Head of caudate nucleus (tissue), 42 donors: ENCODE data around the gene SGCA.
A peak's percentile ranks its signal among the peaks of the same experiment; 100 is the strongest.

ENCODE experiments used
- DNase-seq, 42 donors: peaks; one replicate each; pipeline versions ENCODE4 v3.0.0 to v3.0.0-alpha.2; 2020 to 2021; ENCODE audit warnings: mixed read lengths in 7 of 42
- intact Hi-C: fragments of 100-400 bp; cut with DNase I; formaldehyde crosslinking; loops from one replicate; pipeline ENCODE4 v1.15.0; 2022

The SGCA gene

DNA sequence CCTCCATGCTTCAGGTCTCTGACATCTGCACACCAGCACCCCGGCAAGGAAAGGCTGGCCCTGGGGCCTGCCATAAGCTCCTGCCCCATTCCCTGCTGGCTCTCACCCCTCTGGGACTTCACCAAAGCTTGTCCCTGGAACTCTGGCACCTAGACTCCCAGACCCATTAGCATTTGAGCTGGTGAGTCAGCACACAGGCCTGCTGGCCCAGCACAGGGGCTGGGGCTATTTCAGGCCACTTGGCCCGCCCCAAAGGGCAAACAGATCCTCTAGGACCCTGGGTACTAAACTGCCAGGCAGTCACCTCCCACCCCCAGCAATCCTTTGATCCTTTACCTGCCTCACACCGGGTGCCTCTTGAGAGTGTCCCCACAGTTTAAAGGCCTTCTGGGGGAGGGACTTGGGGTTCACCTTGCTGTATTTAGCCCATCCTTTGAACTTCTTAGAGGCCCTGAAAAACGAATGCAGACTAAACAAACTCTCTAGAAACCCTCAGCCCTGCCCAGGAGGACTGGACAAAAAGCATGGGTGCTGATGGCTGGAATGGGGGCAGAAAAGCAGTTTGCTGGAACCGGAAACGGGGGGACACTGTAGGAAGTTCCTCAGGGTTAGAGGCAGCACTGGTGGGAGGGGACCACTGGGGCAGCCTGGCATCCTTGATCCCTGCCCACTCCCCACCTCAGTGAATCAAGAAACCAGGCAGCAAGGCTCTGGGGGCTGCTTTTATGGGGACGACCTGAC lies 32.6 kb upstream of the SGCA start:
- intact Hi-C loops: no loop called here
- DNase-seq: peak in 9 of 42 donors; percentile 18 to 78 (median 48)

DNA sequence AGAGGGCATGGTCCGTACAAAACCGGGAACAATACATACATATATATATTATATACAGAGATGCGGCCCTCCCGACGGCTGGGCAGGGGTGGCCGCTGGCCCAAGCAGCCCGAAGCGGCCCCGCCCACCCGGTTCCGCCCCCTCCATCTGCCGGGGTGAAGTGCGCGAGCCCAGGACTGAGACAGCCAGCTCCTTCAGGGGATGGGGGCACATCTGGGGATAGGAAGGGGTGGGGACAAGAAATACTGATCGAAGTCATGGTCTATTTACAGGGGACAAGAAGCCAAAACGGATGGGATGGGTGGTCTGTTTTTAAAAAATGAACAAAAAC lies 32.1 kb upstream of the SGCA start:
- peak in 2 of 42 donors; percentile 18 to 19 for DNase-seq
- intact Hi-C loops: no loop called here

DNA sequence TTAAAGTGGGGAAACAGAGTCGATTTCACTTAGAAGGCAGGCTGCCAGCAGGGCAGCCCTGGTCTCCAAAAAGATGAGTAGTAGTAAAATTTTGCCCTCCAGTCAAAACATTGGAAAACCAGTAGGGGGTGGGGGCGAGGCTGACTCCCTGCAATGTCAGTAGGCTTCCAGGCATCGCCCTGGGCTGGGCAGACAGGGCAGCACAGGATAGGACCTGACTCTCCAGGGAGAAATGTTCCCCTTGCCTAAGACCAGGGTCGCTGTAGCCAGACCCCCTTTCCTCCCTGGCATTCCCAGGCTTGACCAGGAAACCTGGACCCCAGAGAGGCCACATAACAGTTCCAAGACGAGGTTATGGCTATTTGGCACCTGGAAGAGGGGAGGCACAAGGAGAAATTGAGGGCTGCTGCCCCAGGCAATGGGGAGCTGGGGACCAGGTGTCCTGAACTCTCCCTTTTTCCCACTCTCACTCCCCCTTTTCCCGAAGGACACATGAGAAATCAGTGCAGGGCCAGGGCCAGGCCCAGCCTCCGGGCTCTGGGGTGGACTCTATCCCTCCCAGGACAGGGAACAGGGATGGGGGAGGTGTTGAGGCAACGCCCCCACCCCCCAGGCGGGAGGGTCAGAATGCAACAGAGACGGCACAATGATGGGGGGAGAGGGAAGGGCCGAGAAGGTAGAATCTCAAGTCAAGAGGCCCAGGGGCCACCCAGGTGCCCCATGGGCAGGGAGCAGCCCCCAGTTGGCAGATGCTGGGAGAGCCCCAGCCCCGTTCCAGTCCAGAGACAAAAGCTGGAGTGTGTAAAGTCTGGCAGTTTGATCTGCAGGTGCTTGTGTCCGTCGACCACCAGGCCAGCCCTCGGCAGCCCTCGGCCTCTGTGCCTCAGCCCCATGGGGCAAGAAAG lies 31.3 kb upstream of the SGCA start:
- DNase-seq: peak in 1 of 42 donors; percentile 2
- intact Hi-C loops: no loop called here

DNA sequence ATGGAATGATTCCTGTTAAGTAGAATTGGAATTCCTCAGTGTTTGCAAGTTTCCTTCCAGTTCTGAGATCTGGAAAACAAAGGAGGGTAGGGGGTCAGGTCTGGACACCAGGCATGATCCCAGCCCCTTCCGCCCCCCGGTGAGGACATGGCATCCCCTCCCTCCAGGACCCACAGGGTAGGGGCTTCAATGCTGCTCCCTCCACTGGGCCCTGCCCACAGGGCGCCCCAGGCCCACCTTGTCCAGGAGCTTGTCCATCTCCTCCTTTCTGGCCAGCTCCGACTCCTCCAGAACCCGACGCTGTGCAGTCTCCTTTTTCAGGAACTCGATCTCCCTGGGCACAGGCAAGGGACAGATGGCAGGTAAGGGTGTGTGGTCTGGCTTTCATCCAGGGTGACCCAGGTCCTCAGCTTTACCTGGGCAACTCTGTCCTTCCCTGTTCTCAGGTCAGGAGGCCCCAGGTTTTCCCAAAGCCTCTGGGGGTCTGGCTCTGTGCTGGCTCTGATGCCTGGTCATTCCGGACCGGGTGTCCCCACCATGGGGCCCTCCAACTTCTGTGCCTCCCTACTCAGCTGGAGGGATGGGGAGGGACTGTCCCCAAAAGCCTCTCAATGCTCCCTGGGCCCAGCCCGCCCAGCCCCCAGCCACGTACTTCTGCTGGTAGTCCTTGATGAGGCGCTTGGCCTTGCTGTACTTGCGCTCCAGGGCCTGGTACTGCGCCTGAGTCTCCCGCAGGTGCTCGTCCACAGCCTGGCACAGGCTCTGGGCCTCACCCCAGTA lies 30.3 kb upstream of the SGCA start:
- no peak for DNase-seq

DNA sequence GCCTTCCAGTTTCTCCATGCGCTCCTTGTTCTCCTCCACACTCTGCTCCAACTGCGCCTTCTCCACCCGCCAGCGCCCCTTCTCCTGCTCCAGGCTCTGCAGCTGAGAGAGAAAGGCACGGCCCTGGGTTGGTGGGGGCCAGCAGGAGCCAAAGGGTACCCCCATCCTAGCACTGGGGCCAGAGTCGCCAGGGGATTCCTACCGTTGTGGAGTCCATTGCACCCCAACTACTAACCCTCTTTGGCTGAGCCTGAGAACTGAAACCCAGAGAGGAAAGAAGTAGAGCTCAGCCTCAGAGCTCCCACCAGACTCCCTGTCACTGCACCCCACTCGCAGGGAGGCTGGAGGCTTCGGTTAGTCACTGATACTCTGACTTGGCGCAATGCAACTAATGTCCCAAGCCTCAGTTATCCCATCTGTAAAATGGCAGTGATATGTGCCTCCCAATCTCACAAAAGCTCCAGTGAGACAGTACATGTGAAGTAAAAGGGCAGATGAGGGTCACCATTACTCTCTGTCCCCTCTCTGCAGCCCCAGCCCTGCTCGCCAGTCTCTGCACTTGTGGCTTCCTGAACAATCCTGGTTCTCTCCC lies 29.6 kb upstream of the SGCA start:
- intact Hi-C loops: no loop called here

More for the DNA sequence above, 30.3 kb upstream of the SGCA start:
- intact Hi-C loops: no loop called here

DNA sequence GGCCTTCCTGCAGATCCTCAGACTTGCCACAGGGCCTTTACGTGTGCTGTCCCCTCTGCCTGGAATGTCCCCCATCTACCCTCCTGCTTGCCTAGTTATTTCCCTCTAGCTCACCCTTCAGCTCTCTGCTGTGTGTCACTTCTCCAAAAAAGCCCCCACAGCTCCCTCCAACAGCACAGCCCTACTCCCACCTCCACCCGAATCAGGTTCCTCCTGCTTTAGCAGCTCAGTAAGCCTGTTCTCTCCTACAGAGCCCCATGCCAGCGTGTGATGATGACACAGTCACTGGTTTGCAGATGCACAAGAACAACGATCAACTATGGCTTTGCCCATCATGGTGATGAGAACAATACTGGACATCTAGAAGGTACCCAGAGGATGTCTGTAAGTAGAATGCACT lies 28.8 kb upstream of the SGCA start:
- DNase-seq: peak in 31 of 42 donors; percentile 37 to 91 (median 73)
- intact Hi-C loops: no loop called here

More for the DNA sequence above, 29.6 kb upstream of the SGCA start:
- peak in 1 of 42 donors; percentile 24 for DNase-seq

DNA sequence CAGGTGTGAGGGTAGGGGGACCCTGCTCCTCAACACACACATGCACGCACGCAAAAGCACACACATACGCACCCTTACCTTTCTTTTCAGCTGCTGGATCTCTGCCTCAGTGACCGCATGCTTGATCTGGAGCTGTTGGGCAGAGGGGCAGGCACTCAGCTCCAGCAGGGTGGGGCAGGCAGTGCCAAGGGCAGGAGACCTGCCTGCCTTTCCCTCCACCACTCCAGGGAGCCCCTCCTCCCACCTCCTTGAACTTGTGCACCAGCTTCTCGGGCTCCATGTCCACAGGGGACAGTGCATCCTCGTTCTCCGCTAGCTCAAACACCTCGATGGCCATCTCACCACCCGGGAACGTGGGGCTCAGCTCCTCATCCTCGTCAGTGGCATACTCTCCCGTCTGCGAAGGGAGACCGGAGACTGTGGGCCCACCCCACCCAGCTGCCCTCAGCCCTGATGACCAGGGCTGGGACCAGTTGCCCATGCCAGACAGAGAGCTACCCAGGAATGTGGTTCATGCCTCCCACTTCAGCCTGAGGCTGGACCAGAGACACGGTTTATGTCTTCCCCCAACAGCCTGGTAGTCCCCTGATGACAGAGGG lies 26.5 kb upstream of the SGCA start:
- intact Hi-C loops: no loop called here
- DNase-seq: no peak

DNA sequence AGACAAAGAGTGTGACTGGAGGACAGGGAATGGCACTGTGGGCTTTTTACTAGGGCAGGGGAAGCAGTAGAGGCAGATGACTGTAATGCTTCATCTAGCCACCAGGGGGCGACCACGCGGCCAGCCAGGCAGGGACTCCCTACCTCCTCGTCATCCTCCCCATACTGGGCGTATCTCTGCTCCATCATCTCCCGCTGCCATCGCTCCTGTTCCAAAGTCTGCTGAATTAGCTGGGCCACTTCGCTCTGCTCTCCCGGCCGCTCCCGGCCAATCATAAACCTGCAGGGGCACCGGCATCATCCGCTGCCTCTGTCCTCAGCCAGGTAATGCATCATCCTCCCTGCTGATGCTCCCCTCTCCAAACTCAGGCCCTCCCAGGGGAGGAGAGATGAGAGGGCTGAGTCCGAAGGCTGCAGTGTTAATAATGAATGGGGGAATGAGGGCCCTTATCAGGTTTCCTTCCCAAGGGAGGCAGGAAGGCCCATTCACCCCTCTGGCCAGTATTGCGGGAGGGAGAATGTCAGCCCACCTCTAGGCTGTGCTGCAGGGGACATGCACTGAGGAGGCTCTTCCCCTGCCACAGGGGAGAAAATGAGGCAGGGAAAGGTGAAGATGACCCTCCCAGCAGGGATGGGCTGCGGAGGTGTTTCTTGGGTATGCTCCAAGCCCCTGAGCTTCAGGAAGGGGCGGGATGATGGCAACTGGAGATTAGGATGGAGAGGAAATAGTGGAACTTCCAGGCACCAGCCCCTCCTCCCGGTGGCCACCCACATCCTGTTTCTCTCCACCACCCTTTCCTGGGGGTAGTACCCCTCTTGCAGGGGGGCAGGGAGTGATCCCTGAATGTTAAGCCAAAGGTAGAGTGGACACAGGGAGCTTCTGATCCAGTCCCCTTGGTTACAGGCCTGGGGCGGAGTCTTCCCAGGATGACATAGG lies 25.6 kb upstream of the SGCA start:
- DNase-seq: peak; percentile 62 to 94 (median 86)
- intact Hi-C loops: no loop called here

DNA sequence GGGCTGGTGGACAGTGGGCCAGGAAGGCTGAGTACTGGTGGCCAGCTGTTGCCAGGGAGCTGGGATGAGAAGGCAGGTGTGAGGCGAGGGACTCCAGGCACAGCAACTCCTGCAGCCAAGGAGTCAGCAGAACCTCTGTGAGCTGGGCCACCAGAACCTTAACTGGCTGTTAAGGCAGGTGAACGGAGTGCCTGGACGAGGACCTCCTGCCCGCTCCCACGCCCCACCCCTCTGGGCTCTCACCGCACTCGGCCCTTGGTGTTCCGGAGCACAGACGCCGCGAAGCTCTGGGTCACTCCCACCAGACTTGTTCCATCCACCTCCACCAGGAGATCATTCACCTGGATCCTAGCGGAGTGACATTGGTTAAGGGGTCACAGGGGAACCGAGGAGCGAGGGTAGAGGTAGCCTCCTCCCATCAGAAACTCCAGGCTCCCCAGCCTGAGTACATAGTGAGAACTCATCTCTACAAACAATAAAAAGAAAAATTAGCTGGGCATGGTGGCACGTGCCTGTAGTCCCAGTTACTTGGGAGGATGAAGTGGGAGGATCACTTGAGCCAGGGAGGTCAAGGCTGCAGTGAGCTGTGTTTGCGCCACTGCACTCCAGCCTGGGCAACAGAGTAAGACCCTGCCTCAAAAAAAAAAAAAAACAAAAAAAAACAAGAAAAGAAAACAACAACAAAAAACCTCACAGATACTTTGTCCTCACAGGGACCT lies 24.6 kb upstream of the SGCA start:
- intact Hi-C loops: no loop called here
- no peak for DNase-seq

DNA sequence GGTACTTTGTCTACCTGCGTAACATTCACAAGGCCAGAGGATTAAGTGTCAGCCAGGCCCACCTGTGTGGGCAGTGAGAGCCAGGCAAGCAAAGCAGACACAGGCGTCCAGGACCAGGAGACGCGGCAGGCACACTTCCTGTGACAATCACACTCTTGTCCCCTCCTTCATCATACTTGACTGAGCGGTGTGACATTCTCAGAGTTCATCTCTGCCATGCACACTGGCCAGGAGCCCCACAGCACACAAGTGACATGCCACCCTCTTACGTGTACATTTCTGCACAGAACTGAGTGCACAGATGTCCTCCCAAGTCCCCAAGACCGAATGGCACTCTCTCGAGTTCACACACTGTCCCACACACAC lies 24.1 kb upstream of the SGCA start:
- intact Hi-C loops: no loop called here

DNA sequence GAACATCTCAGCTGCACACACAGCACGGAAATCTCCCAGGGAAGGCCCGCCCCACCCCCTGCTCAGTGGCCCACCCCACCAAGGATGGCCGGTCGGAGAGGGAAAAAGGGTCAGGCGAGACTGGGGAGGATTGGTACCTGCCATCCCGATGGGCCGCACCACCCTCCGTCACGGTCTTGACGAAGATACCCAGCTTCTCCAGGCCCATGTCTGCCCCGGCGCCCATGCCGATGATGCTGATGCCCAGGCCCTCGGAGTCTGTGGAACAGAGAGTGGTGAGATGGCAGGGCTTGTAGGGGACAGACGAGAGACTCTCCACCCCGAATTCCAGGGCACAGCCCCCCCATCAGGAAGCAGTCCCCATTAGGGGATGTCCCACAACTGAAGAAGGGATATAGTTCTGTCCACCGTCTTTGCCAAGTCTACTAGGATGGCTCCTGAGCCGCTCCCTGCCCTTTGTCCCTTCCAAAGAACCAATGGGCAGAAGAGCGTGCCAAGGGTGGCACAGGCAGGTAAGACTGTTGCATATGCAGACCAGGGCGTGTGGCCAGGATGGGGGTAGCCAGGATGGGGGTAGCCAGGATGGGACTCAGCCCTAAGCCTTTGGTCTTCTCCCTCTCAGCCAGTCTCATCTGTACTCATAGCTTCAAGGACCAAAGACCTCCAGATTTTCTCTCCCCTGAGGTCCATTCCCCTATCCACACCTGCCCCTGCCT lies 22.2 kb upstream of the SGCA start:
- DNase-seq: no peak

More for the DNA sequence above, 24.1 kb upstream of the SGCA start:
- no peak for DNase-seq

DNA sequence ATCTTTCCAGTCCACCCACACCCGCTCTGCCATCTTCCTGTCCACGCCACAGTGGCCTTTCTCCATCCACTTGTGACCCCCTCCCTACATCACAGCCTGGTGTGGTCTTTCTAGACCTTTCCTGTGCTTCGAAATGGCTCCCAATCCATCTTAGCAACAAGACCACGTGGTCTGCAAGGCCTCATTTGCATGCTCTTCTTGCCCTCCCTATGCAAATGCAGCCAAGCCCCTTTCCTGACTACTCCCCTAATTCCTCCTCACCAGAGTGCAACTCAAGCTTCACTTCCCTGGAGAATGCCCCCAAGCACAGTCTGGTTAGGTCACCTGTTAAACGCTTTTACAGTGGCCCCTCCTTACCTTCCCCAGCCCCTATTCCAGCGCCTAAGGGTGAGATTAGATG lies 21.4 kb upstream of the SGCA start:
- intact Hi-C loops: no loop called here
- DNase-seq: no peak

More for the DNA sequence above, 22.2 kb upstream of the SGCA start:
- intact Hi-C loops: no loop called here

DNA sequence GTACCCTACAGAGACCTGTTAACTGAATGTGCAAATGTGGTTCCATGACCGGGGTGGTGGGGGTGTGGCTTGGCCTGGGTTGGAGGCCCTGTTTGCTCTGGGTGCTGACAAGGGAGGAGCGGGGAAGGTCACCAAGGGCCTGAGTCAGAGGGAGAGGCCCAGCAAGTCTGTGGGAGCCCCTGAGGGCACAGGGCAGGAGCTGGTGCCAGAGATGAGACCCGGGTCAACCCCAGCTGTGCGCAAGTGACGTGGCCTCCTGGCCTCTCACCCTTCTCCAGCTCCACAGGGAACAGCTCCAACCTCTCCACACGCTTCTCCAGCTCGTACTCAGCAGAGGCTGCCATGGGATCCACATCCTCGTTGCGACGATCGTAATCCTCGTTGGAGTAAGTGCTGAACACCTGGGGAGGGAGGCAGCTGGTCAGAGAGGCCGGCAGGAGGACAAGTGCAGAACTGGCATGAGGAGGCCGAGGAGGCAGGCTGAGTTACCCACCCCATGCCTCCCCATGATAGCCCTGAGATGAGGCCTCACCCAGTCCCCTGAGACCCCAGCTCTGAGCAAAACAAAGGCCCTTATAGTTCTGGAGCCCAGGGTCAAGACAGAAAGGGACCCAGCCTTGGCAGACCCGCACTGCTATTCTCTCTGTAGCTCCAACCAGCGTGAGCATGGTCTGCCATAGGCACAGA lies 20.8 kb upstream of the SGCA start:
- intact Hi-C loops: no loop called here
- DNase-seq: no peak

DNA sequence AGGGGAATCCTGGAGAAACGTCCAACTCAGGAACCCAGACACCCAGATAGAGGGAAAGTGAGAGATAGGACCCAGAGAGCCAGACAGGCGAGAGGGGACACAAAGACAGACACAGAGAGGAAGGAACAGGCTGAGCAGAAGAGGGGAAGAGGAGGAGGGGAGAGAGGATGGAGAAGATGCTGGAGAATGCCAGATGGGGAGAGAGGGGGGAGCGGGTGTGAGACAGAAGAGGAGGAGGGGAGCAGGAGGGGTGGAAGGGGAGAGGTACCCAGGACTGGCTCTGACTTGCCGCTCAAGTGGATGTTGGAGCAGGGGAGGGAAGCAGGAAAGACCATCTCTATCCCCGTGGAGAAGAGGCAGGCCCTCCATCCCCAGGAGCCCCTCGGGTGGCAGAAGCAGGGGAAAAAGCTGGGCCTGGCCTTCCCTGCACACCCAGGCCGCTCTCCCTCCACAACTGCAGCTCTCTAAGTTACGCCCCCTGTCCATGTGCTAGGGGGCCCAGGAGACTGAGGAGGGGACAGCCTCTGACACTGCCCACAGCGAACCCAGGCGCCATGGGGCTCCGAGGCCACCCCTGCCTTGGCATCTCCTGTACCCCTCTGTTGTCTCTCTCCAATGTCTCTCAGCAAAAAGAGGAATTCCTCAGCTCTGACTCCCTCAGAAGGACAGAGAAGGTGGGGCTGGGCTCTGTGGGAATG lies 20.1 kb upstream of the SGCA start:
- intact Hi-C loops: no loop called here
- no peak for DNase-seq

DNA sequence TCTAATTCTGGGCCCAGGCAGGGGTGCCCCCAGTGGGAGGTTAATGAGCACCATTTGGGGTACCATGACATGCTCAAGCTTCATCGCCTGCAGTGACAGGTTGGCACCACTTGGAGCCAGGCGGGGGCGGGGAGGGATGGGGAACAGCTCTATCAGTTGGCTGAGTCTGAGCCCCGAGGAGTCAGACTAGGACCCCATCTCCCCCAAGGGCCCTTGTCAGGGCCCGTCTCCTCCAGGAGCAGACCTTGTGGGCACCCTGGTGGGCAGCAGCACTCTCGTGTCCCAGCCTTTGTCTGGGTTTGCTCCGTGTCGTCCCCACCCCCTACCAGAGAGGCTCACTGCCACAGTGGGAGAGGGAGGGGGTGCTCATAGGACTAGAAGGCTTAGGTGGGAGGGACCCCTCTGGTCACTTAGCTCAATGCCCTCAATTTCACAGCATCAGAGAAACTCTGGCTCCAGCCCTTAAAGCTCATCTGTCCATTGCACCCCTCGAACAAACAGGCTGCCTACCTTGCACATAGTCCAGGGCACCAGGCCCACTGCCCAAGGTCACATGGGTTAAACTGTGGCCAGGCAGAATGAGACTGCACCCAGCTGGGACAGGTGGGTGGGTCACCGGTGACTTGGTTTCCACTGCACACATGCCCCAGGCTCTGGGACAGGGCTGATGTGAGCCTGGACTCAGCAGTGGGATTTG lies 19.4 kb upstream of the SGCA start:
- peak in 29 of 42 donors; percentile 28 to 81 (median 58) for DNase-seq
- intact Hi-C loops: no loop called here
